Astrocyte of the spinal cord (primary cell): ENCODE results near the gene SMIM31.

Experiments used
- DNase-seq: peaks from one replicate; pipeline ENCODE4 v3.0.0; 2011; ENCODE audit warnings: low read depth, low spot score
- H3K4me3 ChIP-seq: 2 replicates; pipeline ENCODE4 v1.5.1; 2011; ENCODE audit warnings: low read depth, mild to moderate bottlenecking, low read length, moderate library complexity
- in situ Hi-C: cut with HindIII; loops from 2 replicates; pipeline ENCODE4 v1.10.0; 2017; ENCODE audit warnings: low sequenced_read_pairs
- TF ChIP-seq, protein P1 (sequence below): IDR thresholded peaks from 2 replicates; pipeline ENCODE4 v1.5.1; 2012; ENCODE audit warnings: low read depth, mild to moderate bottlenecking, low read length, inconsistent platforms

Gene SMIM31

DNA sequence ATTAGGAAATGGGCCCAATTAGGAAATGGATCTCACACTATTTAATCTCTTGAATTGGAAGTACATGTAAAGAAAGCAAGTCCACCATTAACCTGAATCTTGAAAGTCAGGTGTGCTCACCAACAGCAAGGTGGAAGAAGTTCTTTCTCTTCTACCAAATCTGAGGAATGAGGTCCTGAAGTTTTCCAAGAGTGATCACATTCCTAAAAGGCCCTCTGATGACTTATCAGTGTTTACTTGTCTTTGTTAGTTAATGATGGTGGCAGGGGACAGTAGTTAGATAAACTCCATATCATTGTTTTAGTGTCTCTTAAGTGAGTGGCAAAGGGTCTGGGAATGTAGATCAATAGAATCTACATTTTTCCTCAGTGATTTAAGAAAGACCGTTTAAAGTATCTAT, 61.8 kb downstream of the SMIM31 start:
- no peak overlapping the region for H3K4me3 ChIP-seq
- DNase-seq = no peak
- in situ Hi-C loops = no loop called here
- TF ChIP-seq, protein P1, sequence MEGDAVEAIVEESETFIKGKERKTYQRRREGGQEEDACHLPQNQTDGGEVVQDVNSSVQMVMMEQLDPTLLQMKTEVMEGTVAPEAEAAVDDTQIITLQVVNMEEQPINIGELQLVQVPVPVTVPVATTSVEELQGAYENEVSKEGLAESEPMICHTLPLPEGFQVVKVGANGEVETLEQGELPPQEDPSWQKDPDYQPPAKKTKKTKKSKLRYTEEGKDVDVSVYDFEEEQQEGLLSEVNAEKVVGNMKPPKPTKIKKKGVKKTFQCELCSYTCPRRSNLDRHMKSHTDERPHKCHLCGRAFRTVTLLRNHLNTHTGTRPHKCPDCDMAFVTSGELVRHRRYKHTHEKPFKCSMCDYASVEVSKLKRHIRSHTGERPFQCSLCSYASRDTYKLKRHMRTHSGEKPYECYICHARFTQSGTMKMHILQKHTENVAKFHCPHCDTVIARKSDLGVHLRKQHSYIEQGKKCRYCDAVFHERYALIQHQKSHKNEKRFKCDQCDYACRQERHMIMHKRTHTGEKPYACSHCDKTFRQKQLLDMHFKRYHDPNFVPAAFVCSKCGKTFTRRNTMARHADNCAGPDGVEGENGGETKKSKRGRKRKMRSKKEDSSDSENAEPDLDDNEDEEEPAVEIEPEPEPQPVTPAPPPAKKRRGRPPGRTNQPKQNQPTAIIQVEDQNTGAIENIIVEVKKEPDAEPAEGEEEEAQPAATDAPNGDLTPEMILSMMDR = no peak

DNA sequence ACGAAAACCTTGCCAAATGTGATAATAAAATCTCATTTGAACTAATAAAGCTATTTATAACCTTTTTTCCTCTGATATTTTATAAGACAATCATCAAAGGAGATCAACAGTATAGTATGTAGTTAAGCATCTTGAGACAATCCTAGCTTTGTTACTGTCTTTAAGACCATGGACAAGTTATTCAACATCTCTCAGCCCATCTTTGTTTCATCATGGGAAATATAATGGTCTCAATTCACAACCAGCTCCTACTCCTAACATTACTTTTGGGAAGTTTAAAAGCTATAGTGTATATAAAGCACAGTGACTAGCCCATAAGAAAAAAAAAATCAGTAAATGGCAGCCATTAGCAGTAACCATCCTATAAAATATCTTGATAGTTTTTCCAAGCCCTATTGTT, 65.4 kb downstream of the SMIM31 start:
- no peak overlapping the region for H3K4me3 ChIP-seq
- in situ Hi-C loops = no loop called here
- TF ChIP-seq, protein P1 = no peak
- no peak for DNase-seq

DNA sequence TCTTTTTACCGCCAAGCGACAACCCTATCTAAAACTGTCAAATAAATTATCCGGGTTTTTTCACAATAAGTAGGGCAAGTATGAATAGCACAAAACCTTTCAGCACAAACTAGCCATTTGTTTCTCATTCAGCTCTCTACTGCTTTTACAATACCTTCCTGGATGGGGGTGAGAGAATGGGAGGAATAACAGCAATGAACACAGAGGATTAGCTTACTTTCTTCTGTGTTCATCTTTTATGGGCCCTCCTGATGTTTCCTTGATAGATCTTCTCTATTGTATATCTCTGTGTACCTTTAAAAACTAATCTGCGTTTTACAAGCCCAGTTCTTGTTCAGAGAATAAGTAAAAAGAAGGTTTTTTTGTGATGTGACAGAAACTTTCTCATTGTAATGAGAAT, 67.8 kb downstream of the SMIM31 start:
- TF ChIP-seq, protein P1 = no peak

DNA sequence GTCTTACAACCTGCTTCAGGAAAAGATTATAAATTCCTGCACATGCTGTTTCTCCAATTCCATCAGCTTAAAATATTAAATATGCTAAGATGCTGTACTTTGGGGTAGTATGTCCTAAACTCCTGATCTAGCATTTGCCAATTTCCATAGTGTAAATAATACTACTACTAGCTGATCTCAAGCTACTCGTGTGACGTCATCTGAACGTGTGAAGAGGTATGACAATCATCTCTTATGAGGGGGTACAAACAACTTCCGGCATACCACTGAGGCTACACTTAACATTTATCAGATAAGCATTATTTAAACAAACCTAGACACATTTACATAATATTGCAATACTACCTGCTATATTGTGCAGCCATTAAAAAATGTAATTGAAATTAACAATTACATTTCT, 70.7 kb downstream of the SMIM31 start:
- in situ Hi-C loops = no loop called here
- H3K4me3 ChIP-seq = no peak overlapping the region
- DNase-seq = no peak
- TF ChIP-seq, protein P1 = no peak

More for the DNA sequence above, 67.8 kb downstream of the SMIM31 start:
- in situ Hi-C loops = no loop called here
- no peak for DNase-seq
- no peak overlapping the region for H3K4me3 ChIP-seq

DNA sequence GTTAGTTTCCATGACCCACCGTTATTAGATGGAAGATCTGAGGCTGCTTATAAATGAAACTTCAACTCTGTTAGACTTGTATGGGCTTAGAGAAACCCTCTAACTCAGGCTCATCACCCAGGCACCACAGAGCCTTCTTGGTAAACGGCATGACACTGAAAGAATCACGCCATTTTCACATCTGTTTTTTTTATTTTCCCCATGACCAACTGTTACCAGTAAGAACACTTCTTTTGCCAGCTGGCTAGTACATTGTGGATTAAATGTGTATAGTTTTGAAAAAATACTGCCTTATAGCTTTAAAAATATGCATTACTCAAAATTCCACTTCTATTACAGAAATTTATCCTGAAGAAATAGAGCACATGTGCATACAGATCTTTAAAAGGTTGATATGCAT, 75.0 kb downstream of the SMIM31 start:
- TF ChIP-seq, protein P1 = no peak
- in situ Hi-C loops = no loop called here

DNA sequence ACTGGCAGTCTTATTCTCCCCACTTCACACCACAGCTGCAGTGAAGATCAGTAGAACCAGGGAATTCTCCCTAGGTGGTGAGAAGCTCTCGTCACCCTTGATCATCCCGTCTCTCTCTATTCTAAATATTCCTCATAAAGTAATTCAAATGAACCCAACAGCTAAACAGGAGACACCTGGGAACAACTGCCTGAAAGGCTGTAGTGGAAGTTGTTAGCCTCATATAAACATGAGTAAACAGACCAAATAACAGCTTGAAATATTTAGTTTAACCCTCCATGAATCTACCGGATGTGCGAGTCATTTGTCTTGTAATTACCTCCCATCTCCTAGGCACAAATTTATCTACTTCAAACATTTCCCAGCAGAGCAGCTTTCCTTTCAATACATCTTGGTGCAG, 92.6 kb downstream of the SMIM31 start:
- in situ Hi-C loops = no loop called here
- TF ChIP-seq, protein P1 = no peak
- no peak overlapping the region for H3K4me3 ChIP-seq
- no peak for DNase-seq

More for the DNA sequence above, 75.0 kb downstream of the SMIM31 start:
- H3K4me3 ChIP-seq = no peak overlapping the region
- DNase-seq = no peak

DNA sequence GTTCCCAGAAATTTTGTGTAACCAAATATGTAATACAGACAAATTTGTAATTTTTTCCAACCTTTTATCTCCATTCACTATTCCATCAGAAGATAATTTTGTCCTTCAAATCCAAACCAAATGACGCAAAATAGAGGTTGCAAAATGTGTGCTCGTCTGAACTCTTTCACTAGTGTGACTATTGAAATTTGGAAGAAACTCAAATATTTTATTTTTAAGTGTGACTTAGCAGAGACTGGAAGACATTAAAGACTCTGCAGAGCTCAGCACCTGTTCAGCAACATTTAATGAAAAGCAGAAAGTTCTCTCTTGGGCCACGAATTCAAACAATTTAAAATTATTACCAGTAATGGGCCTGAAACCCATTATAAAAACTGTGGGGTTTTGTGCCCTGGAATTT, 93.1 kb downstream of the SMIM31 start:
- DNase-seq = no peak
- in situ Hi-C loops = no loop called here
- H3K4me3 ChIP-seq = no peak overlapping the region
- TF ChIP-seq, protein P1 = no peak
